ENCODE data around the gene CPLANE1. TPM values are rescaled to one million over a fixed set of nuclear protein-coding genes. Genes with fewer than 3 reads are reported as not detected.
"Not testable (repeated sequence)": the region's sequence is repeated elsewhere in the genome, so short reads cannot be mapped to it uniquely, and the experiment has no call there.

The CPLANE1 gene
- total and polyA plus RNA-seq, 4 donors: 6.4 to 35.6 (median 15.6) TPM

DNA sequence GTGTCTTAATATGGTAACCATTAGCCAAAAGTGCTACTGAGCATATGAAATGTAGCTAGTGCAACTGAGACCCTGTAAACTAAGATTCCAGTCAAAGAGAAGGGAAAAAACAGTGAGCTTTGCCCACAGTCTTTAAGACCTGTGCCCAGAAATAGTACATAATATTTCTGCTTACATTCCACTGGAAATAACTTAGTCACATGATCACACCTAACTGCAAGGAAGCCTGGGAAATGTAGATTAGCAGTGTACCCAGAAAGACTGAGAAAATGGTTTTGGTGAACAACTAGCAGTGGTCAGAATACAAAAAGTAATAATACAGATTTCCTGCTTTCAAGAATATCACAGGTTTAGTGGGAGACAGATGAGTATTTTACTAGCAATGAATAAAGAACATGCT is 2.5 kb upstream of the CPLANE1 start:
- Histone ChIP-seq H3K27me3 (ENCODE audit: control insufficient read depth in 1 of 2, insufficient read depth in 2 of 2, low read length in 1 of 2) (no peaks in the 10 kb centered on the region), H3K9me3 (ENCODE audit: control insufficient read depth, low read length) (no peaks in the 10 kb centered on the region), H3K36me3 (ENCODE audit: control insufficient read depth in 1 of 2, insufficient read depth in 2 of 2, low read length in 1 of 2) (no peaks in the 10 kb centered on the region), H3K4me3 (ENCODE audit: low read length in 2 of 2) (no peak overlapping the region), H3K27ac (ENCODE audit: low read depth in 1 of 2, low read length in 2 of 2) (no peak overlapping the region), H3K4me1 (ENCODE audit: control insufficient read depth in 1 of 2, insufficient read depth in 2 of 2, low read length in 2 of 2) (peaks cover 0 to 2% of the 10 kb centered on the region in 2 donors)
- intact Hi-C loops (cut with DNase I): no loop called here
- no peak for DNase-seq
- no peak for ATAC-seq (ENCODE audit: low FRiP score)

DNA sequence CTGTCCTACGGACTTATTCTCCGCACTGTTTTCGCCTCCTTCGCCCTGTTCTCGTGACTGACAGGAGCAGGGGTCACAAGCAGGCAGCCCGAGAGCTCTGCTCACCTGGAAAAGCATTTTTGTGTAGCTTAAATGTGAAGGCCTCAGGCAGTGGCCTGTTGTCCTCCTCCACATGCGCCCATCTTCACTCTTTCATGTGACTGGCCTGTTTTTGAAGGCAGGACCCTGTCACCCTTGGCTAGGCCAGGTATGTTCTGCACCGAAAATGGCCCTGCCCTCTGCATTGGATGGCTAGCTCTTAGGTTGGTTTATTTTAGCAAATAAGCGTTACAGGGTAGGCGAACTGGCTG is 614 bp upstream of the CPLANE1 start:
- H3K27ac ChIP-seq (ENCODE audit: low read depth in 1 of 2, low read length in 2 of 2): peak overlapping the region; percentile 36 to 86
- H3K36me3 ChIP-seq (ENCODE audit: control insufficient read depth in 1 of 2, insufficient read depth in 2 of 2, low read length in 1 of 2): no peaks in the 10 kb centered on the region
- ATAC-seq (ENCODE audit: low FRiP score): no peak
- peaks cover 0 to 2% of the 10 kb centered on the region in 2 donors for H3K4me1 ChIP-seq (ENCODE audit: control insufficient read depth in 1 of 2, insufficient read depth in 2 of 2, low read length in 2 of 2)
- no peaks in the 10 kb centered on the region for H3K9me3 ChIP-seq (ENCODE audit: control insufficient read depth, low read length)
- intact Hi-C loops (cut with DNase I): loop anchor here in 1 of 2 donors (5.0 kb wide), 1 partner anchor 123 kb away; the partner anchor contains the start of gene NUP155
- peak overlapping the region; percentile 73 for H3K4me3 ChIP-seq (ENCODE audit: low read length in 2 of 2)
- no peak for DNase-seq
- H3K27me3 ChIP-seq (ENCODE audit: control insufficient read depth in 1 of 2, insufficient read depth in 2 of 2, low read length in 1 of 2): no peaks in the 10 kb centered on the region
- 45 to 55% methylated on average over 10 of the region's 10 CpGs for WGBS, 2 donors

DNA sequence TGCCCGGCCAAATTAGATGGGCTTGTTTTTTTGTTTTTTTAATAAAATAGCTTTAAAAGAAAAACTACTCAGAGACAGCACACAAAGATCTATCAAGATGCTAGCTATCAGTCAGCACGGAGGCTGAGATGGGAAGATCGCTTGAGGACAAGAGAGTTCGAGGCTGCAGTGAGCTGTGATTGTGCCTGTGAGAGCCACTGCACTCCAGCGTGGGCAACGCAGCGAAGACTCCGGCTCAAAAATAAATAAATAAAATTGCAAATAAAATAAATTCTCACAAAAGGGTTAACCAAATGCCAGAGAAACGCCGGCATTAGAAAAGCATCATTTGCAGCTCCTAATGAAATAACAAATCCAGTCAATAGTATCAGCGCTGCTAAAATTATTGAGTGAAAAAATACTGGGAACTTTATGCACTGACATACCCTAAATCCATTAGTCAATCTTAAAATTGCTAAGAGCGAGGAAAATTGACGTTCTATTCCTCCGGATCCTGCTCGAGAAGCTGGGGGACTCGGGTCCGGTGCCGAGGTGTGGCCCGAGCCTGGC is 681 bp downstream of the CPLANE1 start:
- Histone ChIP-seq H3K27ac (ENCODE audit: low read depth in 1 of 2, low read length in 2 of 2) (peak overlapping the region; percentile 36 to 86), H3K36me3 (ENCODE audit: control insufficient read depth in 1 of 2, insufficient read depth in 2 of 2, low read length in 1 of 2) (no peaks in the 10 kb centered on the region), H3K27me3 (ENCODE audit: control insufficient read depth in 1 of 2, insufficient read depth in 2 of 2, low read length in 1 of 2) (no peaks in the 10 kb centered on the region), H3K4me1 (ENCODE audit: control insufficient read depth in 1 of 2, insufficient read depth in 2 of 2, low read length in 2 of 2) (peaks cover 0 to 2% of the 10 kb centered on the region in 2 donors), H3K4me3 (ENCODE audit: low read length in 2 of 2) (peak overlapping the region; percentile 73), H3K9me3 (ENCODE audit: control insufficient read depth, low read length) (no peaks in the 10 kb centered on the region)
- DNase-seq (no peak), ATAC-seq (ENCODE audit: low FRiP score) (no peak)
- intact Hi-C loops (cut with DNase I): loop anchor here in 1 of 2 donors (5.0 kb wide), 1 partner anchor 124 kb away; the partner anchor contains the start of gene NUP155
- 4% methylated on average over 19 of the region's 19 CpGs for WGBS, 2 donors

DNA sequence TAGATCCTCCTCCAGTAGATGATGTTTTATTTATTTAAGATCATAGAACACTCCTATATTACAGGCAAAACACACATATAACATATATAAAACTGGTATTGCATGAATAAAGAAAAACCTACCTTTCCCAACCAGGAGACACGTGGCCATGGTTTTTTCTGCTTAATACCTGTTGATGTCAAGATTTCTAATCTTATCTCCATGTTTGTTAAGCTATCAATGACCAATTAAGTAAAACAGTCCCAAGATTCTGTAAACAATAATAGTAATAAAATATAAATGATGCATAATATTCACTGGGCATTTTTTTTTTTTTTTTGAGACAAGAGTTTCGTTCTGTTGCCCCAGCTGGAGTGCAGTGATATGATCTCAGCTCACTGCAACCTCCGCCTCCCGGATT is 1.7 kb downstream of the CPLANE1 start:
- H3K4me3 ChIP-seq (ENCODE audit: low read length in 2 of 2): no peak overlapping the region
- H3K4me1 ChIP-seq (ENCODE audit: control insufficient read depth in 1 of 2, insufficient read depth in 2 of 2, low read length in 2 of 2): peaks cover 0 to 2% of the 10 kb centered on the region in 2 donors
- H3K27ac ChIP-seq (ENCODE audit: low read depth in 1 of 2, low read length in 2 of 2): no peak overlapping the region
- ATAC-seq (ENCODE audit: low FRiP score) (no peak), DNase-seq (no peak)
- 81 to 84% methylated on average over 4 of the region's 4 CpGs for WGBS, 2 donors
- no peaks in the 10 kb centered on the region for H3K27me3 ChIP-seq (ENCODE audit: control insufficient read depth in 1 of 2, insufficient read depth in 2 of 2, low read length in 1 of 2)
- no peaks in the 10 kb centered on the region for H3K36me3 ChIP-seq (ENCODE audit: control insufficient read depth in 1 of 2, insufficient read depth in 2 of 2, low read length in 1 of 2)
- no peaks in the 10 kb centered on the region for H3K9me3 ChIP-seq (ENCODE audit: control insufficient read depth, low read length)
- intact Hi-C loops (cut with DNase I): loop anchor here in 1 of 2 donors (5.0 kb wide), 1 partner anchor 125 kb away; the partner anchor contains the start of gene NUP155

DNA sequence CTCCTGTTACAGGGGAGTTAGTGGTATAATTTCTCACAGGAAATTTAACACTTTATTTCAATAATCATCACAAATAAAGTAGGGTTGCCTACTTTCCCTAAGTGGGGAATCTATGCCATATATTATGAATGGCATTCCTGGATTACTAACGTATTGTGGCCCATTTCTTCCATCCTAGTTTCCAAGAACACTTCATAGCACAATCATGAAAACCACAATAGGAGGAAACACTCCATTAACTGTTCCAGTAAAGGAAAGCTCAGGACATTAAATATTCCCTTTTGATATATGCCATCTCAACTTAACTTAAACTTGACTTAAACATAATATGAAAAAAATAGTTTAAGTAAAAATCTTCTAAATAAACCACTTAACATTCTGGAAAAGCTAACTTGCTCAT is 2.1 kb downstream of the CPLANE1 start:
- Histone ChIP-seq H3K4me3 (ENCODE audit: low read length in 2 of 2) (no peak overlapping the region), H3K9me3 (ENCODE audit: control insufficient read depth, low read length) (no peaks in the 10 kb centered on the region), H3K27me3 (ENCODE audit: control insufficient read depth in 1 of 2, insufficient read depth in 2 of 2, low read length in 1 of 2) (no peaks in the 10 kb centered on the region), H3K27ac (ENCODE audit: low read depth in 1 of 2, low read length in 2 of 2) (no peak overlapping the region), H3K4me1 (ENCODE audit: control insufficient read depth in 1 of 2, insufficient read depth in 2 of 2, low read length in 2 of 2) (peaks cover 0 to 2% of the 10 kb centered on the region in 2 donors), H3K36me3 (ENCODE audit: control insufficient read depth in 1 of 2, insufficient read depth in 2 of 2, low read length in 1 of 2) (no peaks in the 10 kb centered on the region)
- WGBS, 2 donors: 22 to 43% methylated on average over 1 of the region's 1 CpG
- intact Hi-C loops (cut with DNase I): loop anchor here in 1 of 2 donors (5.0 kb wide), 1 partner anchor 125 kb away; the partner anchor contains the start of gene NUP155
- no peak for ATAC-seq (ENCODE audit: low FRiP score)
- DNase-seq: no peak

DNA sequence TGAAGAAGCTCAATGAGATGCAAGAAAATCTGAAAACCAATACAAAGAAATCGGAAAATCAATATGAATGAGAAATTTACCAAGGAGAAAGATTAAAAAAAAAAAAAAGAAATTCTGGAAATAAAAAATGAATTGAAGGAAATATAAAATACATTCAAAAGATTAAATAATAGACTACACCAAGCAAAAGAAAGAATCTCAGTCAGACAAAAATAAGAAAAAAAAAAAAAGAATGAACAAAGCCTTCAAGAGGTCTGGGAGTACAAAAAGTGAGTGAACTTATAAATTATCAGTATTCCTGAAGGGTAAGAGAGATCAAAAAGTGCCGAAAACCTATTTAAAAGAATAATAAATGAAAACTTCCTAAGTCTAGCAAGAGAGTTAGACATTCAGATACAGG is 14.9 kb downstream of the CPLANE1 start:
- no peaks in the 10 kb centered on the region for H3K4me1 ChIP-seq (ENCODE audit: control insufficient read depth in 1 of 2, insufficient read depth in 2 of 2, low read length in 2 of 2)
- peaks cover 3% of the 10 kb centered on the region in 2 donors for H3K36me3 ChIP-seq (ENCODE audit: control insufficient read depth in 1 of 2, insufficient read depth in 2 of 2, low read length in 1 of 2)
- DNase-seq (no peak), ATAC-seq (ENCODE audit: low FRiP score) (no peak)
- H3K9me3 ChIP-seq (ENCODE audit: control insufficient read depth, low read length): no peaks in the 10 kb centered on the region
- no peaks in the 10 kb centered on the region for H3K27me3 ChIP-seq (ENCODE audit: control insufficient read depth in 1 of 2, insufficient read depth in 2 of 2, low read length in 1 of 2)
- 96 to 98% methylated on average over 2 of the region's 2 CpGs for WGBS, 2 donors
- no peak overlapping the region for H3K4me3 ChIP-seq (ENCODE audit: low read length in 2 of 2)
- intact Hi-C loops (cut with DNase I): no loop called here
- no peak overlapping the region for H3K27ac ChIP-seq (ENCODE audit: low read depth in 1 of 2, low read length in 2 of 2)

GRCh38 chr5:37226377-37226776 is 22.8 kb downstream of the CPLANE1 start:
- H3K4me3 ChIP-seq (ENCODE audit: low read length in 2 of 2): no peak overlapping the region
- intact Hi-C loops (cut with DNase I): no loop called here
- H3K36me3 ChIP-seq (ENCODE audit: control insufficient read depth in 1 of 2, insufficient read depth in 2 of 2, low read length in 1 of 2): peaks cover 0 to 4% of the 10 kb centered on the region in 2 donors
- H3K4me1 ChIP-seq (ENCODE audit: control insufficient read depth in 1 of 2, insufficient read depth in 2 of 2, low read length in 2 of 2): no peaks in the 10 kb centered on the region
- no peak for DNase-seq
- H3K27ac ChIP-seq (ENCODE audit: low read depth in 1 of 2, low read length in 2 of 2): no peak overlapping the region
- H3K9me3 ChIP-seq (ENCODE audit: control insufficient read depth, low read length): no peaks in the 10 kb centered on the region
- H3K27me3 ChIP-seq (ENCODE audit: control insufficient read depth in 1 of 2, insufficient read depth in 2 of 2, low read length in 1 of 2): no peaks in the 10 kb centered on the region
- ATAC-seq (ENCODE audit: low FRiP score): no peak

DNA sequence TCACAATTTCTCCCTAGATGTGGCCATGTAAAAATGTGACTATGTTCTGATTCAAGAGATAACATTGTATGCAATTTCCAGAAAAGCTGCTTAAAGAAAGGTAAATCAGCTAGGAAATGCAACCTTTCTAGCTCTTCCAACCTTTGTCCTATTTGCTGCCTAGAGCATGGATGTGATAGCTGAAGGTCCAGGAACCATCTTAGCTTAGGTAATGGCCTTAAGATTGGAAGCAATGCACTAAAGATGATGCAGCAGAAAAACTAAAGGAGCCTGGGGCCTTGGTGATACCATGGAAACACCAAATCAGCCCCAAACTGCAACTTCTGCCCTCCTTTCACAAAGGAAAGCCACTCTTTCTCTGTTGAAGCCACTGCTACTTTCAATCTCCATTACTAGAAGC is 27.0 kb downstream of the CPLANE1 start:
- ATAC-seq (ENCODE audit: low FRiP score): no peak
- H3K27me3 ChIP-seq (ENCODE audit: control insufficient read depth in 1 of 2, insufficient read depth in 2 of 2, low read length in 1 of 2): no peaks in the 10 kb centered on the region
- intact Hi-C loops (cut with DNase I): no loop called here
- DNase-seq: no peak
- no peak overlapping the region for H3K4me3 ChIP-seq (ENCODE audit: low read length in 2 of 2)
- H3K36me3 ChIP-seq (ENCODE audit: control insufficient read depth in 1 of 2, insufficient read depth in 2 of 2, low read length in 1 of 2): peaks cover 0 to 4% of the 10 kb centered on the region in 2 donors
- no peaks in the 10 kb centered on the region for H3K4me1 ChIP-seq (ENCODE audit: control insufficient read depth in 1 of 2, insufficient read depth in 2 of 2, low read length in 2 of 2)
- H3K9me3 ChIP-seq (ENCODE audit: control insufficient read depth, low read length): no peaks in the 10 kb centered on the region
- H3K27ac ChIP-seq (ENCODE audit: low read depth in 1 of 2, low read length in 2 of 2): no peak overlapping the region

GRCh38 chr5:37220426-37220825 is 28.8 kb downstream of the CPLANE1 start:
- H3K27ac ChIP-seq (ENCODE audit: low read depth in 1 of 2, low read length in 2 of 2); H3K27me3 ChIP-seq (ENCODE audit: control insufficient read depth in 1 of 2, insufficient read depth in 2 of 2, low read length in 1 of 2); H3K36me3 ChIP-seq (ENCODE audit: control insufficient read depth in 1 of 2, insufficient read depth in 2 of 2, low read length in 1 of 2); intact Hi-C loops (cut with DNase I); H3K9me3 ChIP-seq (ENCODE audit: control insufficient read depth, low read length); DNase-seq; H3K4me1 ChIP-seq (ENCODE audit: control insufficient read depth in 1 of 2, insufficient read depth in 2 of 2, low read length in 2 of 2); H3K4me3 ChIP-seq (ENCODE audit: low read length in 2 of 2); ATAC-seq (ENCODE audit: low FRiP score): not testable (repeated sequence)
- 95 to 96% methylated on average over 6 of the region's 6 CpGs for whole genome bisulfite sequencing, 2 donors
